ENCODE measurements around the gene STRIT1.
"Not testable (repeated sequence)": the region's sequence is repeated elsewhere in the genome, so short reads cannot be mapped to it uniquely, and the experiment has no call there.

STRIT1 gene

GRCh38 chr3:155302891-155303290 lies 9.4 kb upstream of the STRIT1 start:
- no peak overlapping the region for H3K4me3 Mint-ChIP-seq

GRCh38 chr3:155302481-155302880 lies 9.0 kb upstream of the STRIT1 start:
- H3K36me3 Mint-ChIP-seq, result no peaks in the 10 kb centered on the region
- no peak overlapping the region for H3K27ac Mint-ChIP-seq
- no peak for DNase-seq
- H3K9me3 Mint-ChIP-seq, result no peaks in the 10 kb centered on the region
- H3K27me3 Mint-ChIP-seq, result no peaks in the 10 kb centered on the region
- no peaks in the 10 kb centered on the region for H3K4me1 Mint-ChIP-seq
- H3K4me3 Mint-ChIP-seq, result no peak overlapping the region
- CTCF ChIA-PET, result no interaction called here

More at GRCh38 chr3:155302891-155303290, 9.4 kb upstream of the STRIT1 start:
- H3K27me3 Mint-ChIP-seq, result no peaks in the 10 kb centered on the region
- H3K9me3 Mint-ChIP-seq, result no peaks in the 10 kb centered on the region
- H3K36me3 Mint-ChIP-seq, result no peaks in the 10 kb centered on the region
- DNase-seq, result no peak
- no peak overlapping the region for H3K27ac Mint-ChIP-seq
- CTCF ChIA-PET, result no interaction called here
- H3K4me1 Mint-ChIP-seq, result no peaks in the 10 kb centered on the region

- Mint-ChIP-seq H3K36me3 (no peaks in the 10 kb centered on the region), H3K4me3 (no peak overlapping the region), H3K27me3 (no peaks in the 10 kb centered on the region), H3K4me1 (no peaks in the 10 kb centered on the region), H3K27ac (no peak overlapping the region), H3K9me3 (no peaks in the 10 kb centered on the region)
- DNase-seq, result no peak
- CTCF ChIA-PET, result no interaction called here
These were observed 3.6 kb upstream of the STRIT1 start for GRCh38 chr3:155297100-155297499.

- no peak overlapping the region for H3K27ac Mint-ChIP-seq
- DNase-seq, result no peak
- H3K4me1 Mint-ChIP-seq, result no peaks in the 10 kb centered on the region
- no peaks in the 10 kb centered on the region for H3K27me3 Mint-ChIP-seq
- H3K4me3 Mint-ChIP-seq, result no peak overlapping the region
- CTCF ChIA-PET, result no interaction called here
- no peaks in the 10 kb centered on the region for H3K9me3 Mint-ChIP-seq
- H3K36me3 Mint-ChIP-seq, result no peaks in the 10 kb centered on the region
These were observed 2.9 kb upstream of the STRIT1 start for GRCh38 chr3:155296413-155296812.

GRCh38 chr3:155292693-155293092 lies 790 bp downstream of the STRIT1 start:
- Mint-ChIP-seq H3K27ac (no peak overlapping the region), H3K27me3 (no peaks in the 10 kb centered on the region), H3K4me1 (no peaks in the 10 kb centered on the region), H3K36me3 (no peaks in the 10 kb centered on the region), H3K9me3 (no peaks in the 10 kb centered on the region), H3K4me3 (no peak overlapping the region)
- no peak for DNase-seq
- CTCF ChIA-PET, result no interaction called here

- DNase-seq, result no peak
- Mint-ChIP-seq H3K27ac (no peak overlapping the region), H3K27me3 (no peaks in the 10 kb centered on the region), H3K9me3 (no peaks in the 10 kb centered on the region), H3K4me3 (no peak overlapping the region), H3K4me1 (no peaks in the 10 kb centered on the region), H3K36me3 (no peaks in the 10 kb centered on the region)
- CTCF ChIA-PET, result no interaction called here
These were observed 1.4 kb downstream of the STRIT1 start for GRCh38 chr3:155292133-155292532.

GRCh38 chr3:155286736-155287135 lies 6.7 kb downstream of the STRIT1 start:
- CTCF ChIA-PET, result no interaction called here
- Mint-ChIP-seq H3K9me3 (no peaks in the 10 kb centered on the region), H3K27me3 (no peaks in the 10 kb centered on the region), H3K27ac (no peak overlapping the region), H3K4me3 (no peak overlapping the region), H3K4me1 (no peaks in the 10 kb centered on the region), H3K36me3 (no peaks in the 10 kb centered on the region)
- DNase-seq, result no peak

- H3K27ac Mint-ChIP-seq, result no peak overlapping the region
- H3K27me3 Mint-ChIP-seq, result no peaks in the 10 kb centered on the region
- CTCF ChIA-PET, result no interaction called here
- H3K4me3 Mint-ChIP-seq, result no peak overlapping the region
- DNase-seq, result no peak
- no peaks in the 10 kb centered on the region for H3K9me3 Mint-ChIP-seq
- no peaks in the 10 kb centered on the region for H3K36me3 Mint-ChIP-seq
- H3K4me1 Mint-ChIP-seq, result no peaks in the 10 kb centered on the region
These were observed 7.5 kb downstream of the STRIT1 start for GRCh38 chr3:155285936-155286335.

GRCh38 chr3:155283092-155284056 lies 10.1 kb downstream of the STRIT1 start:
- CTCF ChIA-PET, result no interaction called here
- H3K27me3 Mint-ChIP-seq, result no peaks in the 10 kb centered on the region
- H3K27ac Mint-ChIP-seq, result no peak overlapping the region
- H3K9me3 Mint-ChIP-seq, result peaks cover 7% of the 10 kb centered on the region
- H3K4me1 Mint-ChIP-seq, result no peaks in the 10 kb centered on the region
- no peaks in the 10 kb centered on the region for H3K36me3 Mint-ChIP-seq
- no peak overlapping the region for H3K4me3 Mint-ChIP-seq
- no peak for DNase-seq

- no peak for DNase-seq
- H3K4me1 Mint-ChIP-seq, result no peaks in the 10 kb centered on the region
- peaks cover 7% of the 10 kb centered on the region for H3K9me3 Mint-ChIP-seq
- no peaks in the 10 kb centered on the region for H3K36me3 Mint-ChIP-seq
- H3K27ac Mint-ChIP-seq, result no peak overlapping the region
- H3K4me3 Mint-ChIP-seq, result no peak overlapping the region
- H3K27me3 Mint-ChIP-seq, result no peaks in the 10 kb centered on the region
- CTCF ChIA-PET, result no interaction called here
These were observed 10.9 kb downstream of the STRIT1 start for GRCh38 chr3:155282385-155283091.

GRCh38 chr3:155281912-155282311 lies 11.6 kb downstream of the STRIT1 start:
- Mint-ChIP-seq H3K9me3 (peaks cover 7% of the 10 kb centered on the region), H3K4me1 (no peaks in the 10 kb centered on the region), H3K27me3 (no peaks in the 10 kb centered on the region), H3K27ac (no peak overlapping the region), H3K4me3 (no peak overlapping the region), H3K36me3 (no peaks in the 10 kb centered on the region)
- no peak for DNase-seq
- CTCF ChIA-PET, result no interaction called here

GRCh38 chr3:155276089-155276488 lies 17.4 kb downstream of the STRIT1 start:
- H3K4me3 Mint-ChIP-seq, CTCF ChIA-PET, H3K27ac Mint-ChIP-seq, H3K4me1 Mint-ChIP-seq, H3K9me3 Mint-ChIP-seq, H3K27me3 Mint-ChIP-seq, DNase-seq, H3K36me3 Mint-ChIP-seq: not testable (repeated sequence)

- H3K27ac Mint-ChIP-seq, H3K36me3 Mint-ChIP-seq, CTCF ChIA-PET, H3K4me1 Mint-ChIP-seq, H3K27me3 Mint-ChIP-seq, DNase-seq, H3K4me3 Mint-ChIP-seq, H3K9me3 Mint-ChIP-seq: not testable (repeated sequence)
These were observed 18.2 kb downstream of the STRIT1 start for GRCh38 chr3:155275159-155275754.

GRCh38 chr3:155274435-155274834 lies 19.0 kb downstream of the STRIT1 start:
- H3K9me3 Mint-ChIP-seq, DNase-seq, H3K27me3 Mint-ChIP-seq, H3K4me1 Mint-ChIP-seq, H3K4me3 Mint-ChIP-seq, CTCF ChIA-PET, H3K27ac Mint-ChIP-seq, H3K36me3 Mint-ChIP-seq: not testable (repeated sequence)

GRCh38 chr3:155271343-155271613 lies 22.2 kb downstream of the STRIT1 start:
- H3K36me3 Mint-ChIP-seq, result no peaks in the 10 kb centered on the region
- no peak for DNase-seq
- no peak overlapping the region for H3K4me3 Mint-ChIP-seq
- CTCF ChIA-PET, result no interaction called here
- H3K27ac Mint-ChIP-seq, result no peak overlapping the region
- H3K4me1 Mint-ChIP-seq, result no peaks in the 10 kb centered on the region
- H3K27me3 Mint-ChIP-seq, result no peaks in the 10 kb centered on the region
- H3K9me3 Mint-ChIP-seq, result no peaks in the 10 kb centered on the region

Measured in activated naive CD4-positive, alpha-beta T cell treated with anti-CD3 and anti-CD28 coated beads, Interleukin-2, amount 10 ng/mL, durations not matched to agents 7 days and 5 days (primary cell).